Measurements from ENCODE around the gene MAST4.

GRCh38 chr5:66666778-66667177 lies 70.6 kb downstream of the MAST4 start:
- TF ChIP-seq CTCF (IDR thresholded peaks at IDR 0.05) (no peak), EZH2 (IDR thresholded peaks at IDR 0.05; ENCODE audit: borderline replicate concordance, insufficient read depth, low read depth, low read length, poor library complexity, severe bottlenecking) (no peak)

Data from B cell (primary cell).